AG09309 (cell line): ENCODE results near the gene FCHSD2.

Experiments
- DNase-seq: peaks from one replicate; pipeline ENCODE4 v3.0.0-alpha.2; 2010; ENCODE audit warnings: low read depth
- H3K4me3 ChIP-seq: 2 replicates; pipeline ENCODE4 v1.5.1; 2011; ENCODE audit warnings: mild to moderate bottlenecking, low read depth, low read length, moderate library complexity; ENCODE audit not compliant: control insufficient read depth
- TF ChIP-seq, protein P1 (sequence below): IDR thresholded peaks from 2 replicates; pipeline ENCODE4 v1.5.1; 2011; ENCODE audit warnings: mild to moderate bottlenecking, low read depth, low read length, inconsistent platforms; ENCODE audit not compliant: insufficient read depth, control insufficient read depth; ENCODE audit errors: missing control alignments

The FCHSD2 gene

DNA sequence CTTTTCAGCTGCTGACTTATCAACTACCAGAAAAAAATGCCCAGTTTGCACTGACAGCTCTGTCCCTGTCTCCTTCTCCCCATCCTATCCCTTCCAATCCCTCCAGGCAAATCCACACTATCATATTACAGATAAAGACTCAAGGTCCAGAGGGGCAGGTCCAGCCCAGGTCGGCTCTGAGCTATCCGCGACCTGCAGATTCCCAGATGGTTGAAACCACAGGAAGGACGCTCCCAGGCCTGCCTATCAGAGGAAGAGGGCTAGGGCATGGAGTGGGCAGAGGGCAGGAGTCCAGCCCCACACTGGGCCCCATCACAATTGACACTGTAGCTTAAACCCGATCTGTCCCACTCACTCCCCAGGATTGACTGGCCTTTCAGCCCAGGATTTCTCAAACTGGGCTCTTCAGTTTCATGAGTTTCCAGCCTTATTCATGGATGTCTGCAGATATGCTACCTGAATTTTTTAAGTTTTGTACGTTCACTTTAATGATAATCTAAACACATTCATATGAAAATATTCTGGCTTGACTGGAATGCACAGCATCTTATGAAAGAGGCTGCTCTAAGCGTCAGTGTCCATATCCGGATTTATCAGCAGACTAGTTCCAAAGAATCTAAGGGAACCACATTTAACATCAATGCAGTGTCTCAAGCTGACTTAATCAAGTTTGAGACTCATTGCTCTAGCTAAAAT is 16.4 kb upstream of the FCHSD2 start:
- no peak overlapping the region for H3K4me3 ChIP-seq
- DNase-seq: no peak
- TF ChIP-seq, protein P1, sequence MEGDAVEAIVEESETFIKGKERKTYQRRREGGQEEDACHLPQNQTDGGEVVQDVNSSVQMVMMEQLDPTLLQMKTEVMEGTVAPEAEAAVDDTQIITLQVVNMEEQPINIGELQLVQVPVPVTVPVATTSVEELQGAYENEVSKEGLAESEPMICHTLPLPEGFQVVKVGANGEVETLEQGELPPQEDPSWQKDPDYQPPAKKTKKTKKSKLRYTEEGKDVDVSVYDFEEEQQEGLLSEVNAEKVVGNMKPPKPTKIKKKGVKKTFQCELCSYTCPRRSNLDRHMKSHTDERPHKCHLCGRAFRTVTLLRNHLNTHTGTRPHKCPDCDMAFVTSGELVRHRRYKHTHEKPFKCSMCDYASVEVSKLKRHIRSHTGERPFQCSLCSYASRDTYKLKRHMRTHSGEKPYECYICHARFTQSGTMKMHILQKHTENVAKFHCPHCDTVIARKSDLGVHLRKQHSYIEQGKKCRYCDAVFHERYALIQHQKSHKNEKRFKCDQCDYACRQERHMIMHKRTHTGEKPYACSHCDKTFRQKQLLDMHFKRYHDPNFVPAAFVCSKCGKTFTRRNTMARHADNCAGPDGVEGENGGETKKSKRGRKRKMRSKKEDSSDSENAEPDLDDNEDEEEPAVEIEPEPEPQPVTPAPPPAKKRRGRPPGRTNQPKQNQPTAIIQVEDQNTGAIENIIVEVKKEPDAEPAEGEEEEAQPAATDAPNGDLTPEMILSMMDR: no peak

DNA sequence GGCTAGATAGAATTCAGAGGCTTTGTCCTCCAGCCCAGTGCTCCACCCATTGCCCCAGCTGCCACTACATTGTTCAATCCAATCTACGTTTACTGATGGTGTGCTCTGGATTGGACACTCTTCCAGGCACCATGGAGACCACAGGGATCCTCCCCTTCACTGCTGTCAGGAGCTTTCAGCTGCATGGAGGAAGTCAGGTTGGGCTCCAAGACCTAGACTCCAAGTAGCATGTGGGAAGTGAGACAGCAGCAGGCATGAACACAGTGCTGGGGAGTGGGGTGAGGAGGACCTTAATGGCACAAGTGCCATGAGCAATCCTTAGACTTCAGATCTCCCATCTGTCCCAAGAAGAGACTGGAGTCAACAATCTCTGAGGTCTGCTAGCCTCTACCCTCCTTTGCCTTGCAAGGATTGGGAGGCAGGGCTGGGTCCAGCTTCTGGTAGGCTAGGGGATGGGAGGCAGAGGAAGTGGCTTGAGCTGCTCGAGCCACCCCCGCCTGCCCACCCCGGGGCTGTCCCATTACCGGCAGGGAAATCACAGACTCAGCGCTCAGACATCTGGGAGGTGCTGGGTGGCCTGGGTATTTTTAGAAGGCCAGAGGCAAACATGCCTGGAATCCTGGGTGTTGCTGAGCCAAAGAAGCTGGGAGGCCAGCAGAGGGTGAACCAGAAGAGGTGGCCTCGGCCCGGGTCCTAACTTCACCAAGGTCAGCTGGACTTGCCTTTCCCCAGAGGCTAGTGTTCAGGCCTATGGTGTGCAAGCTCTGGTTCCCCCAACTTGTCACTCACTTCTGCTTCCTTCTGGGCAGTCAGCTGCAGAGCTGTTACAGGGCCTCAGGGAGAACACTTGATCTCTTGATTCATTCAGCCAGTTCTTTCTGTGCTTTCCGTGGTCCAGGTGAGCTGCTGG is 15.2 kb upstream of the FCHSD2 start:
- TF ChIP-seq, protein P1: peak; percentile 1
- no peak overlapping the region; the same call in 1 of the 2 replicates for H3K4me3 ChIP-seq
- peak; percentile 50 for DNase-seq

DNA sequence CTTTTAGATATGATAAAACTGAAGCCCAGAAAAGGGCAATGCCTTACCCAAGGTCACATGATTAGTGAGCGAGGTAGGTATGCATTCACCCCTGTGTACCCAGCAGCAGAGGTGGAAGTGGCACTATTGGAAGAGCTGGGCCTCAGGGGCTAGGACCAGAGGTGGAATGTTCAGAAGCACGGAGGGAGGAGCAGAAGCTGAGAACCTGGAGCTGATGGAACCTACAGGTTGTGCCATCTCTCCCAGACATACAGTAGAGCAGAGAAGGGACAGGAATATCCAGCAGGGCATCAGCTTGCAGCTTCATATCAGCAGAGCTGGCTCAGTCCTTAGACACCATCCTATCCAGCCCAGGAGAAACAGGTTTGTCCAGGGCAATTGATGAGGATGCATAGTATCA is 14.6 kb upstream of the FCHSD2 start:
- H3K4me3 ChIP-seq: no peak overlapping the region
- TF ChIP-seq, protein P1: no peak
- DNase-seq: no peak

DNA sequence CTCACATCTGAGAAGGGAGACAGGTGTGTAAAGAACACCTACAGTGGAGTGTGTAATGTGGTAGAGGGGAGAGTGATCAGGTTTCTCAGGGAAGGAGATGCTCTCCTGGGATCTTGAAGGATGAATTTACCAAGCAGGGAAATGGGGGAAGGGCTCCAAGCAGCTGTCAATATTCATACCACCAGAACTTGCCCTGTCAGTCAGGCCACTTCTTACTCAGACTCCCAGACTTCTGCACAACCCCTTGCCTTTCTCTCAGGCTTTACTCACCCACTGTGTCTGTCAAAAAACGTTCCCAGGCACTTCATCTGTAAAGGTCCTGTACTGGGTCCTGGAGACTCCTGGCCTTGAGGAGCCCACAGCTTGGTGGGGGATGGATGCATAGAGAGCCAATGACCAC is 14.0 kb upstream of the FCHSD2 start:
- TF ChIP-seq, protein P1: no peak
- DNase-seq: no peak
- no peak overlapping the region for H3K4me3 ChIP-seq

DNA sequence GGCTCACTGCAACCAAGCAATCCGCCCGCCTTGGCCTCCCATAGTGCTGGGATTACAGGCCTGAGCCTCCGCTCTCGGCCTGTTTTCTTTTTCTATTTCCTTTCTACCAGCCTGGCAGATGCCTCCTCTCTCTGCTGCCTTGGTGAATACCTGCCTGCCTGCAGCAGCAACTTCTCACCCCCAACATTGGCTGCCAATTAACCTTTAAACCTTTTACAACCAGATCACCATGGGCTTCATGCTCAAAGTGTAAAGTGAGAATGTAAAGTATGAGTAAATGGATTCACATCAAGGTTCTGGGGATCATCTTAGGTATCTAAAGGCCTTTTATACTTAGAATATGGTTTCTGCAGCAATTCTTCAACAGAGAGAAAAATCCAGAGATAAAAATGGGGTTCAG is 13.0 kb upstream of the FCHSD2 start:
- H3K4me3 ChIP-seq: no peak overlapping the region
- TF ChIP-seq, protein P1: no peak
- DNase-seq: no peak

DNA sequence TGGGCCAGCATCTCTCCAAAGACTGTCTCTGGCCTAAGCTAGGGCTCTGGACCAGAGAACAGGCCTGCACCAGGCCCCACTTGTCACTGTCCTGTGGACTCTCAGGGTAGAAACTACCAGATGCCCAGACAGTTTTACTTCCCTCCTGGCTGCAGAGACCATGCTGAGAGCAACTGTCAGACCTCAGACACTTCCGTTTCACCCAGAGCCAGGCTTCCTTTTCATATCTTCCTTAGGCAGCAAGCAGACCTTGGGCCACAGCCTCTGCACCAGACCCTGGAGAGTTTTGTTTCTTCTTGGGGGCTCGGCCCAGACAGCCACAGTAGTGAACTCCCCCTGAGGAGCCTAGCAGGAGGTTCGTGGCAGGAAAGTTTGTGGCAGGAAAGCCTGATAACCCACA is 12.1 kb upstream of the FCHSD2 start:
- TF ChIP-seq, protein P1: no peak
- no peak overlapping the region for H3K4me3 ChIP-seq
- DNase-seq: no peak
